Measurements from ENCODE around the gene RTBDN. TPM values are rescaled to one million over a fixed set of nuclear protein-coding genes. Genes with fewer than 3 reads are reported as not detected.

Gene RTBDN
- total RNA-seq (not detected), polyA plus RNA-seq (not detected), total RNA-seq (not detected)

DNA sequence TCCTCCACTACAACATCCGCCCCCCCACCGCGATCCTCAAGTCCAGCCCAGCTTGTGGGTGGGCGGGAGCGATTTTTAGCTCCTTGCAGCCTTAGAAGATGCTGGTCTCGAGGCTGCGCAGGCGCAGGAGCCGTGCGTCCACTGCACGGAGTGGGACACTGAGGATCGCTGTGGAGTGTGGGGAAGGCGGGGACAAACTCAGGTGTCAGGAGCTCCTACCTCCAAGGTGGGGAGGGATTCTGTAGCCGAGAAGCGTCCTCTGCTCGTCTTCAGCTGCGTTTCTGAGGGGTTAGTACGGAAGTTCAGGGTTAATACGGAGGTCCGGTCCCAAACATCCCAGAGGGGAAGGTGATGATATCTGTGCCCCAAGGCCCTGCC, at the start of gene RTBDN:
RTBDN (minus strand) TSS at position 14 of the 378 bp plus-strand sequence. CDS start 4,600 bp downstream, outside the sequence.
- POLR2A ChIA-PET = no interaction called here

DNA sequence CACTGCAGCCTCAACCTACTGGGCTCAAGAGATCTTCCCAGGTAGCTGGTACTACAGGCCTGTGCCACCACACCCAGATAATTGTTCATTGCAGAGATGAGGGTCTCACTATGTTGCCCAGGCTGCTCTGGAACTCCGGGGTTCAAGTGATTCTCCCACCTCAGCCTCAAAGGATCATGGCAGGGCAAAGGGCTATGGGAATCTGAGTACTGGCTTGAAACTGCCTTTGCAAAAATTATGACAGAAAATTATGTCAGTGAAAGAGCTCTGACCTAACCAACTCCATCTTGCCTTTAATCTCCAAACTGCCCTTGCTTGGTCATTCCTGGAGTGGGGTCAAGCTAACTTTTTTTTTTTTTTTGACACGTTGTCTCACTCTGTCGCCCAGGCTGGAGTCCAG, 48.2 kb upstream of the RTBDN start:
- peaks cover 0 to 7% (median 0%) of the 10 kb centered on the region in 3 experiments for H3K9me3 ChIP-seq (ENCODE audit: control insufficient read depth in 2 of 3, low read length in 3 of 3)
- POLR2A ChIA-PET = interaction anchor here (1.0 to 4.4 kb wide), 9 partner anchors 8 to 86 kb away, joined by 3 to 29 read pairs (median 5); partner anchors contain the start of genes CALR, GCDH and SYCE2
- Mint-ChIP-seq H3K4me3 (peak overlapping the region; percentile 77 to 94 (median 88)), H3K27ac (peak overlapping the region in 6 of 9 donors; percentile 40 to 94 (median 69)), H3K36me3 (peaks cover 0 to 11% (median 3%) of the 10 kb centered on the region in 5 donors), H3K4me1 (peaks cover 20 to 44% (median 32%) of the 10 kb centered on the region in 7 donors), H3K27me3 (peaks cover 0 to 6% (median 0%) of the 10 kb centered on the region in 5 donors), H3K9me3 (peaks cover 0 to 9% (median 0%) of the 10 kb centered on the region in 11 donors)
- ATAC-seq (no peak), DNase-seq (no peak)
- H3K4me1 ChIP-seq (ENCODE audit: control insufficient read depth in 2 of 2, insufficient read depth in 2 of 2, low read length in 2 of 2) = peaks cover 10 to 11% of the 10 kb centered on the region in 2 donors
- intact Hi-C loops (cut with micrococcal nuclease) = loop anchor here (5.0 to 10.0 kb wide), 2 partner anchors 35 to 212 kb away; partner anchors contain the start of gene SYCE2 (in 1 of the 2)
- H3K27ac ChIP-seq (ENCODE audit: low read depth, low read length) = no peak overlapping the region
- no peaks in the 10 kb centered on the region for H3K27me3 ChIP-seq (ENCODE audit: control insufficient read depth in 2 of 2, insufficient read depth in 2 of 2, low read length in 2 of 2)
- CTCF ChIA-PET = interaction anchor here (0.6 to 5.9 kb wide), 8 partner anchors 8 to 204 kb away, joined by 3 to 42 read pairs (median 4); partner anchors contain the start of gene GCDH
- no peak overlapping the region for H3K4me3 ChIP-seq (ENCODE audit: low read length)
- peaks cover 4 to 12% (median 10%) of the 10 kb centered on the region in 3 experiments for H3K36me3 ChIP-seq (ENCODE audit: control insufficient read depth in 2 of 3, insufficient read depth in 3 of 3, low read length in 3 of 3)

More for the DNA sequence above, at the start of gene RTBDN:
- peaks cover 0 to 4% (median 0%) of the 10 kb centered on the region in 5 donors for H3K36me3 Mint-ChIP-seq
- Histone ChIP-seq H3K36me3 (ENCODE audit: control insufficient read depth in 2 of 3, insufficient read depth in 3 of 3, low read length in 3 of 3) (no peaks in the 10 kb centered on the region), H3K4me1 (ENCODE audit: control insufficient read depth in 2 of 2, insufficient read depth in 2 of 2, low read length in 2 of 2) (peaks cover 8 to 10% of the 10 kb centered on the region in 2 donors), H3K27me3 (ENCODE audit: control insufficient read depth in 2 of 2, insufficient read depth in 2 of 2, low read length in 2 of 2) (peaks cover 21 to 44% of the 10 kb centered on the region in 2 donors), H3K27ac (ENCODE audit: low read depth, low read length) (no peak within 1 kb of the TSS), H3K9me3 (ENCODE audit: control insufficient read depth in 2 of 3, low read length in 3 of 3) (no peaks in the 10 kb centered on the region), H3K4me3 (ENCODE audit: low read length) (peak within 1 kb of the TSS; percentile 38)
- peak within 1 kb of the TSS in 1 of 9 donors; percentile 10 for H3K27ac Mint-ChIP-seq
- CTCF ChIA-PET = interaction anchor here (0.6 kb wide), 1 partner anchor 38 kb away, joined by 3 read pairs; no protein-coding TSS in a partner anchor
- peak within 1 kb of the TSS; percentile 60 to 78 (median 68) for H3K4me3 Mint-ChIP-seq
- no peak for ATAC-seq
- intact Hi-C loops (cut with micrococcal nuclease) = no loop called here
- peaks cover 7 to 41% (median 31%) of the 10 kb centered on the region in 7 donors for H3K4me1 Mint-ChIP-seq
- H3K27me3 Mint-ChIP-seq = peaks cover 74 to 78% (median 74%) of the 10 kb centered on the region in 5 donors
- no peak for DNase-seq
- peaks cover 0 to 15% (median 5%) of the 10 kb centered on the region in 11 donors for H3K9me3 Mint-ChIP-seq

- CTCF ChIA-PET = interaction anchor here (0.7 to 2.2 kb wide), 3 partner anchors 10 to 84 kb away, joined by 3 to 8 read pairs (median 4); partner anchors contain the start of gene GCDH
Measured at GRCh38 chr19:12881172-12881808, 46.9 kb upstream of the RTBDN start, which contains the start of gene DNASE2. Gene DNASE2 (minus strand): TSS chr19:12881449. CDS start chr19:12881375, 74 bp downstream.

GRCh38 chr19:12880551-12881171, 46.3 kb upstream of the RTBDN start:
- Mint-ChIP-seq H3K9me3 (peaks cover 0 to 9% (median 0%) of the 10 kb centered on the region in 11 donors), H3K27ac (peak overlapping the region; percentile 62 to 91 (median 82)), H3K36me3 (peaks cover 0 to 19% (median 4%) of the 10 kb centered on the region in 5 donors), H3K4me1 (peaks cover 20 to 37% (median 29%) of the 10 kb centered on the region in 7 donors), H3K27me3 (no peaks in the 10 kb centered on the region), H3K4me3 (peak overlapping the region; percentile 87 to 94 (median 88))
- peak overlapping the region; percentile 72 for H3K4me3 ChIP-seq (ENCODE audit: low read length)
- peaks cover 10 to 11% of the 10 kb centered on the region in 2 donors for H3K4me1 ChIP-seq (ENCODE audit: control insufficient read depth in 2 of 2, insufficient read depth in 2 of 2, low read length in 2 of 2)
- peaks cover 0 to 7% (median 0%) of the 10 kb centered on the region in 3 experiments for H3K9me3 ChIP-seq (ENCODE audit: control insufficient read depth in 2 of 3, low read length in 3 of 3)
- ChIA-PET CTCF (interaction anchor here (1.0 to 2.7 kb wide), 4 partner anchors 10 to 98 kb away, joined by 4 to 8 read pairs (median 6); partner anchors contain the start of gene GCDH), POLR2A (interaction anchor here (0.7 to 4.4 kb wide), 6 partner anchors 10 to 270 kb away, joined by 3 to 29 read pairs (median 4); partner anchors contain the start of genes GCDH, IER2, STX10 and SYCE2)
- intact Hi-C loops (cut with micrococcal nuclease) = loop anchor here (1.0 to 10.0 kb wide), 4 partner anchors 10 to 214 kb away; partner anchors contain the start of gene SYCE2 (in 1 of the 2)
- H3K27me3 ChIP-seq (ENCODE audit: control insufficient read depth in 2 of 2, insufficient read depth in 2 of 2, low read length in 2 of 2) = no peaks in the 10 kb centered on the region
- no peak for ATAC-seq
- H3K27ac ChIP-seq (ENCODE audit: low read depth, low read length) = peak overlapping the region; percentile 77
- no peak for DNase-seq
- H3K36me3 ChIP-seq (ENCODE audit: control insufficient read depth in 2 of 3, insufficient read depth in 3 of 3, low read length in 3 of 3) = peaks cover 4 to 29% (median 10%) of the 10 kb centered on the region in 3 experiments

More at GRCh38 chr19:12881172-12881808, 46.9 kb upstream of the RTBDN start, which contains the start of gene DNASE2:
- peak within 1 kb of the TSS; percentile 87 to 94 (median 88) for H3K4me3 Mint-ChIP-seq
- Histone ChIP-seq H3K27ac (ENCODE audit: low read depth, low read length) (peak within 1 kb of the TSS; percentile 77), H3K4me1 (ENCODE audit: control insufficient read depth in 2 of 2, insufficient read depth in 2 of 2, low read length in 2 of 2) (peaks cover 10 to 11% of the 10 kb centered on the region in 2 donors), H3K36me3 (ENCODE audit: control insufficient read depth in 2 of 3, insufficient read depth in 3 of 3, low read length in 3 of 3) (peaks cover 4 to 23% (median 10%) of the 10 kb centered on the region in 3 experiments), H3K9me3 (ENCODE audit: control insufficient read depth in 2 of 3, low read length in 3 of 3) (peaks cover 0 to 7% (median 0%) of the 10 kb centered on the region in 3 experiments), H3K27me3 (ENCODE audit: control insufficient read depth in 2 of 2, insufficient read depth in 2 of 2, low read length in 2 of 2) (no peaks in the 10 kb centered on the region), H3K4me3 (ENCODE audit: low read length) (peak within 1 kb of the TSS; percentile 72)
- peaks cover 0 to 9% (median 0%) of the 10 kb centered on the region in 11 donors for H3K9me3 Mint-ChIP-seq
- H3K36me3 Mint-ChIP-seq = peaks cover 0 to 15% (median 3%) of the 10 kb centered on the region in 5 donors
- peaks cover 0 to 1% (median 0%) of the 10 kb centered on the region in 5 donors for H3K27me3 Mint-ChIP-seq
- peaks cover 20 to 39% (median 30%) of the 10 kb centered on the region in 7 donors for H3K4me1 Mint-ChIP-seq
- POLR2A ChIA-PET = interaction anchor here (0.6 to 4.4 kb wide), 9 partner anchors 8 to 1164 kb away, joined by 3 to 29 read pairs (median 5); partner anchors contain the start of genes GCDH, IER2, STX10 and SYCE2
- ATAC-seq = peak; percentile 81
- H3K27ac Mint-ChIP-seq = peak within 1 kb of the TSS; percentile 76 to 94 (median 89)
- intact Hi-C loops (cut with micrococcal nuclease) = loop anchor here (1.0 to 10.0 kb wide), 4 partner anchors 9 to 214 kb away; partner anchors contain the start of gene SYCE2 (in 1 of the 2)
- DNase-seq = peak; percentile 69 to 89 (median 81)

DNA sequence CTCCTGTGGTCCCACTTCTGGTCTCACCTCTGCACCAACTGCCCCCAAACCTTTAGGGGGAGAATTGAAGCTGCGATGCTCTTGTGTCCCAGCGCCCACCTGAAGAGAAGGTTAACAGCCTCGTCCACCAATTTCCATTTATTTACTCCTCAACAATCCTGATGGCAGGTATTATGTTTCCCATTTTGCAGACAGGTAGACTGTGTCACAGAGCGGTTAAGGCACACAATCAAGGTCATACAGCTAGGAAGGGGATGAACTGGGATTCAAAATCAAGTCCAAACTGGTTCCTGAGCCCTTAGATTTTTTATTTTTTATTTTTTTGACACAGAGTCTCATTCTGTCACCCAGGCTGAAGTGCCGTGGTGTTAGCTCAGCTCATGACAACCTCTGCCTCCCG, 40.7 kb upstream of the RTBDN start:
- H3K27ac Mint-ChIP-seq = peak overlapping the region in 1 of 9 donors; percentile 6
- H3K27me3 ChIP-seq (ENCODE audit: control insufficient read depth in 2 of 2, insufficient read depth in 2 of 2, low read length in 2 of 2) = no peaks in the 10 kb centered on the region
- peaks cover 0 to 3% (median 0%) of the 10 kb centered on the region in 11 donors for H3K9me3 Mint-ChIP-seq
- H3K36me3 ChIP-seq (ENCODE audit: control insufficient read depth in 2 of 3, insufficient read depth in 3 of 3, low read length in 3 of 3) = peaks cover 4 to 42% (median 10%) of the 10 kb centered on the region in 3 experiments
- no peaks in the 10 kb centered on the region for H3K9me3 ChIP-seq (ENCODE audit: control insufficient read depth in 2 of 3, low read length in 3 of 3)
- CTCF ChIA-PET = interaction anchor here (0.6 kb wide), 1 partner anchor 113 kb away, joined by 3 read pairs; no protein-coding TSS in a partner anchor
- peak overlapping the region in 1 of 10 donors; percentile 25 for H3K4me3 Mint-ChIP-seq
- H3K36me3 Mint-ChIP-seq = peaks cover 3 to 37% (median 21%) of the 10 kb centered on the region in 5 donors
- no peak overlapping the region for H3K27ac ChIP-seq (ENCODE audit: low read depth, low read length)
- intact Hi-C loops (cut with micrococcal nuclease) = no loop called here
- DNase-seq (no peak), ATAC-seq (no peak)
- POLR2A ChIA-PET = interaction anchor here (0.7 to 1.1 kb wide), 2 partner anchors 12 to 16 kb away, joined by 3 read pairs; partner anchors contain the start of gene GCDH
- no peak overlapping the region for H3K4me3 ChIP-seq (ENCODE audit: low read length)
- peaks cover 0 to 3% of the 10 kb centered on the region in 2 donors for H3K4me1 ChIP-seq (ENCODE audit: control insufficient read depth in 2 of 2, insufficient read depth in 2 of 2, low read length in 2 of 2)
- no peaks in the 10 kb centered on the region for H3K27me3 Mint-ChIP-seq
- H3K4me1 Mint-ChIP-seq = peaks cover 4 to 22% (median 12%) of the 10 kb centered on the region in 7 donors

Measured in naive thymus-derived CD4-positive, alpha-beta T cell (primary cell).